ENCODE measurements around the gene VAT1L. TPM values are rescaled to one million over a fixed set of nuclear protein-coding genes. Genes with fewer than 3 reads are reported as not detected.

The VAT1L gene
- polyA plus RNA-seq, 10 donors, result 1.9 to 14.0 (median 8.1) TPM

GRCh38 chr16:77868478-77868877, 80.1 kb downstream of the VAT1L start:
- DNase-seq, result no peak

- peak in 2 of 3 donors; percentile 30 to 55 for DNase-seq
Observed at GRCh38 chr16:77869997-77870813, 81.8 kb downstream of the VAT1L start.

- no peak for DNase-seq
Observed at GRCh38 chr16:77871932-77872331, 83.6 kb downstream of the VAT1L start.

GRCh38 chr16:77873066-77873465, 84.7 kb downstream of the VAT1L start:
- no peak for DNase-seq

GRCh38 chr16:77874347-77874746, 86.0 kb downstream of the VAT1L start:
- no peak for DNase-seq

GRCh38 chr16:77876776-77877175, 88.4 kb downstream of the VAT1L start:
- no peak for DNase-seq

- peak in 1 of 3 donors; percentile 49 for DNase-seq
Observed at GRCh38 chr16:77877712-77878347, 89.5 kb downstream of the VAT1L start.

GRCh38 chr16:77881355-77882030, 93.1 kb downstream of the VAT1L start:
- no peak for DNase-seq

GRCh38 chr16:77882358-77882757, 94.0 kb downstream of the VAT1L start:
- no peak for DNase-seq

- DNase-seq, result no peak
Observed at GRCh38 chr16:77885571-77886295, 97.4 kb downstream of the VAT1L start.

GRCh38 chr16:77888871-77889270, 100.5 kb downstream of the VAT1L start:
- peak in 2 of 3 donors; percentile 26 to 65 for DNase-seq

GRCh38 chr16:77890075-77890474, 101.7 kb downstream of the VAT1L start:
- DNase-seq, result no peak

GRCh38 chr16:77894162-77894561, 105.8 kb downstream of the VAT1L start:
- DNase-seq, result no peak

- DNase-seq, result no peak
Observed at GRCh38 chr16:77895962-77896361, 107.6 kb downstream of the VAT1L start.

- peak in 2 of 3 donors; percentile 14 to 24 for DNase-seq
Observed at GRCh38 chr16:77896415-77897128, 108.2 kb downstream of the VAT1L start.

GRCh38 chr16:77897129-77897437, 108.7 kb downstream of the VAT1L start:
- DNase-seq, result peak in 1 of 3 donors; percentile 39

- DNase-seq, result no peak
Observed at GRCh38 chr16:77897831-77898605, 109.7 kb downstream of the VAT1L start.

- peak in 1 of 3 donors; percentile 47 for DNase-seq
Observed at GRCh38 chr16:77898671-77899211, 110.4 kb downstream of the VAT1L start.

GRCh38 chr16:77899416-77899815, 111.1 kb downstream of the VAT1L start:
- no peak for DNase-seq

GRCh38 chr16:77905374-77905920, 117.1 kb downstream of the VAT1L start:
- DNase-seq, result no peak

Data from muscle of back (tissue), 11 donors.